ENCODE results near the gene SDF2.
"Not testable (repeated sequence)": the region's sequence is repeated elsewhere in the genome, so short reads cannot be mapped to it uniquely, and the experiment has no call there.

Gene SDF2

DNA sequence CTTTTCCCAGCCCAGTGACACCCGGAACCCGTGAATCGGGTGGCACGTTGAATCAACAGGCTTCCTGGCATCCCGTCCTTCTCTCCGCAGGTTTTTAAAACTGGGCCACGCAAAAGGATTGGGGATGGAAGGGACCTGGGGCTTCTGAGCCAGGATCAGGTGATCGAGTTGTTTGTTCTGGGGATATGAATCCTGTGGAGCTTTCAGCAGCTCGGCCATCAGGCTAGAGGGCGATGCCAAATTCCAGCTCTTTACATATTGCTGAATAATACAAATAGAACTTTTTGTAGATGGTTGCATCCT, 772 bp upstream of the SDF2 start:
- no peak for DNase-seq (ENCODE audit: low read depth)
- TF ChIP-seq, protein P1, sequence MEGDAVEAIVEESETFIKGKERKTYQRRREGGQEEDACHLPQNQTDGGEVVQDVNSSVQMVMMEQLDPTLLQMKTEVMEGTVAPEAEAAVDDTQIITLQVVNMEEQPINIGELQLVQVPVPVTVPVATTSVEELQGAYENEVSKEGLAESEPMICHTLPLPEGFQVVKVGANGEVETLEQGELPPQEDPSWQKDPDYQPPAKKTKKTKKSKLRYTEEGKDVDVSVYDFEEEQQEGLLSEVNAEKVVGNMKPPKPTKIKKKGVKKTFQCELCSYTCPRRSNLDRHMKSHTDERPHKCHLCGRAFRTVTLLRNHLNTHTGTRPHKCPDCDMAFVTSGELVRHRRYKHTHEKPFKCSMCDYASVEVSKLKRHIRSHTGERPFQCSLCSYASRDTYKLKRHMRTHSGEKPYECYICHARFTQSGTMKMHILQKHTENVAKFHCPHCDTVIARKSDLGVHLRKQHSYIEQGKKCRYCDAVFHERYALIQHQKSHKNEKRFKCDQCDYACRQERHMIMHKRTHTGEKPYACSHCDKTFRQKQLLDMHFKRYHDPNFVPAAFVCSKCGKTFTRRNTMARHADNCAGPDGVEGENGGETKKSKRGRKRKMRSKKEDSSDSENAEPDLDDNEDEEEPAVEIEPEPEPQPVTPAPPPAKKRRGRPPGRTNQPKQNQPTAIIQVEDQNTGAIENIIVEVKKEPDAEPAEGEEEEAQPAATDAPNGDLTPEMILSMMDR (conservative IDR thresholded peaks at IDR 0.05; ENCODE audit: low read length): no peak
- H3K4me3 ChIP-seq (ENCODE audit: low read length): peak overlapping the region; percentile 98

DNA sequence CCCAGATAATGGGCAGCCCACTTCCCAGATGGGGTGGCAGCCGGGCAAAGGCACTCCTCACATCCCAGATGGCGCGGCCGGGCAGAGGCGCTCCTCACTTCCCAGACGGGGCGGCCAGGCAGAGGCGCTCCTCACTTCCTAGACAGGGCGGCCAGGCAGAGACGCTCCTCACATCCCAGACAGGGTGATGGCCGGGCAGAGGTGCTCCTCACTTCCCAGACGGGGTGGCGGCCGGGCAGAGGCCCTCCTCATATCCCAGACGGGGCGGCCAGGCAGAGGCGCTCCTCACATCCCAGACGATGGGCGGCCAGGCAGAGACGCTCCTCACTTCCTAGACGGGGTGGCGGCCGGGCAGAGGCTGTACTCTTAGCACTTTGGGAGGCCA, 2.2 kb downstream of the SDF2 start:
- H3K4me3 ChIP-seq (ENCODE audit: low read length); DNase-seq (ENCODE audit: low read depth): not testable (repeated sequence)

DNA sequence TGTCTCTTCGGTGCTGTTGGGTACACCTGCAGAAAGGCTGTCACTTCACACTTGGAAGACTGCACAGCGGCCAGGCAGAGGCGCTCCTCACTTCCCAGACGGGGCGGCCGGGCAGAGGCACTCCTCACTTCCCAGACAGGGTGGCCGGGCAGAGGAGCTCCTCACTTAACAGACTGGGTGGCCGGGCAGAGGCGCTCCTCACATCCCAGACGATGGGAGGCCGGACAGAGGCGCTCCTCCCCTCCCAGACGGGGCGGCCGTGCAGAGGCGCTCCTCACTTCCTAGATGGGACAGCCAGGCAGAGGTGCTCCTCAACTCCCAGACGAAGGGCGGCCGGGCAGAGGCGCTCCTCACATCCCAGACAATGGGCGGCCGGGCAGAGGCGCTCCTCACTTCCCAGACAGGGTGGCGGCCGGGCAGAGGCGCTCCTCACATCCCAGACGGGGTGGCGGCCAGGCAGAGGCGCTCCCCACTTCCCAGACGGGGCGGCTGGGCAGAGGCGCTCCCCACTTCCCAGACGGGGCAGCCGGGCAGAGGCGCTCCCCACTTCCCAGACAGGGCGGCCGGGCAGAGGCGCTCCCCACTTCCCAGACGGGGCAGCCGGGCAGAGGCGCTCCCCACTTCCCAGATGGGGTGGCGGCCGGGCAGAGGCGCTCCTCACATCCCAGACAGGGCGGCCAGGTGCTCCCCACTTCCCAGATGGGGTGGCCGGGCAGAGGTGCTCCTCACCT, 2.8 kb downstream of the SDF2 start:
- H3K4me3 ChIP-seq (ENCODE audit: low read length); DNase-seq (ENCODE audit: low read depth): not testable (repeated sequence)

DNA sequence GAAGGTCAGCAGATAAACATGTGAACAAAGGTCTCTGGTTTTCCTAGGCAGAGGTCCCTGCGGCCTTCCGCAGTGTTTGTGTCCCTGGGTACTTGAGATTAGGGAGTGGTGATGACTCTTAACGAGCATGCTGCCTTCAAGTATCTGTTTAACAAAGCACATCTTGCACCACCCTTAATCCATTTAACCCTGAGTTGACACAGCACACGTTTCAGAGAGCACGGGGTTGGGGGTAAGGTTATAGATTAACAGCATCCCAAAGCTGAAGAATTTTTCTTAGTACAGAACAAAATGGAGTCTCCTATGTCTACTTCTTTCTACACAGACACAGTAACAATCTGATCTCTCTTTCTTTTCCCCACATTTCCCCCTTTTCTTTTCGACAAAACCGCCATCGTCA, 3.4 kb downstream of the SDF2 start:
- not testable (repeated sequence) for H3K4me3 ChIP-seq (ENCODE audit: low read length); DNase-seq (ENCODE audit: low read depth)

DNA sequence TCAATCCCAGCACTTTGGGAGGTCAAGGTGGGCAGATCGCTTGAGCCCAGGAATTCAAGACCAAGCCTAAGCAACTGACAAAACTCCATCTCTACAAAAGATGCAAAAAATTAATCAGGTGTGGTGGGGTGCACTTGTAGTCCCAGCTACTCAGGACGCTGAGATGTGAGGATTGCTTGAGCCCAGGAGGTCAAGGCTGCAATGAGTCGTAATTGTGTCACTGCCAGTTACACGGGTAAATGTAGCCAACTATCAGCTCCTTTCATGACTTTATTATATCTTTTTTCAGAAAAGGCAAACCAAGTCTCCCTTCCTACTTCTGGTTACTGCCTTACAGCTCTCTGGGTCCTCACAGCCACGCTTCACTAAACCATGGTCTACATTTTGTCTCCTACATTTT, 4.0 kb downstream of the SDF2 start:
- DNase-seq (ENCODE audit: low read depth): no peak
- TF ChIP-seq, protein P1 (conservative IDR thresholded peaks at IDR 0.05; ENCODE audit: low read length): no peak
- no peak overlapping the region for H3K4me3 ChIP-seq (ENCODE audit: low read length)

DNA sequence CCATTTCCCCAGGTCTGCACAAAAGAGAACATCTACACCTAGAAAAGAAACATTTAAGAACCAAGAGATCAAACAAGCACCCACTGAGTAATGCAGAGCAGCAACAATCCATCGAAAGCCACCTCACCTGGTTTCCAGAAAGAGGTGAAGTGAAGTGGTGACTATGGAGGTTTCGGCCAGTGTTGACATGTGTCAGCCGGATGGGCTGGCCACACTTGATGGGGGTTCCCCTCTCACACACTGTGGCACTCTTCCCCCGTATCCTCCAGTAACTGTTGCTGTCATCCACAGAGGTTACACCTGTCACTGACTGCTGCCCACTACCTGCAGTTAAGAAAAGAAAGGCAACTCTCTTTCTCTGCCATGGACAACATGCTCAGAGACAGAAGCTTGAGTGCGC, 6.5 kb downstream of the SDF2 start:
- TF ChIP-seq, protein P1 (conservative IDR thresholded peaks at IDR 0.05; ENCODE audit: low read length): no peak
- no peak for DNase-seq (ENCODE audit: low read depth)
- no peak overlapping the region for H3K4me3 ChIP-seq (ENCODE audit: low read length)

DNA sequence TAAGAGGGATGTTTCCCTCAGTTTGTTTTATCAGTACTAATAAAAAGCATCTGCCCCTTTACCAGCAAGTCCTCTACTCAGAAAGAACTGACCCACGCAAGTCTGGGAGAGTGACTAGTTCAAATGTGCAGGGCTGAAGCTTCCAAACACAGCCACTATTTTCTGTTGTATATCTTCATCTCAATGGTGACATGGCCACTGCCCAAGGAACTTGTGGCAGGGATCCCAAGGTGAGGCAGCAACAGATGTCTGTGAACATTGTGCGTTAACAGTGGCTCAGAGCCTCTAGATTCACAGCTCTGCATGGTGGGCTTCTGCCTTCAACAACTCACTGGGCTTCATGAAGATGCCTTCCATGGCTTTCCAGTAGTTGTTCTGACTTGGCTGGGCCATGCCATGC, 13.0 kb downstream of the SDF2 start:
- H3K4me3 ChIP-seq (ENCODE audit: low read length): no peak overlapping the region
- TF ChIP-seq, protein P1 (conservative IDR thresholded peaks at IDR 0.05; ENCODE audit: low read length): no peak
- no peak for DNase-seq (ENCODE audit: low read depth)

DNA sequence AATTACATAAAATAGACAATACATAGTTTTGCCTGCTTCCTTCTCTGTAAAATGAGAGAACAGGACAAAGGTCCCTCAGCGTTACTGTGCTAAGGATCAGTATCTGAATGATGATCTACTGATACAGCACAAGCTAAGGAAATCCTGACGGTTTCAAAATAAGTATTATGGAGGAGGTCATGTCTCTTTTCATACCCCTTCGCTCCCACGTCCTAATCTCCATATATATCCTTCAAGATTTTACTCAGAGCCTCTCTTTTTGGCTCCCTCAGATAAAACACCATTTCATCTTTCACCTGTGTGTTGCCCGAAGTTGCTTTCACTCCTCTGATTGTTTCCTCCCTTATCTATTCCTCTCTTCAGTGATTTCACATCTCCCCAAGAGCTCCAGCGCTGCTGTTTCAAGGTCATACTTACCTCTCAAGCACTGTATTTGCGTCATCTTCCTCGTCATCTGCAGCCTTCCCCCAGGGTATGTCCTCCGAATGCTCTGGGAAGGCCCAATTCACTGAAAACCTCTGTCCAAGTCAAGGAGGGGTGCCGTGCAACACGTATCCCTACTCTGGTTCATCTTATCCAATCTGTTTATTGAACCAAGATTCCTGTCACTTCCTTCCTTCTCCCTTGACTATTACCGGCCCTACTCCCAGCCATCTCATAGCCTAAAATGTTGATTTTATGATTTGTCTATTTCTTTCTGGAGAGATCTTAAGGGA, 15.5 kb downstream of the SDF2 start:
- DNase-seq (ENCODE audit: low read depth): no peak
- TF ChIP-seq, protein P1 (conservative IDR thresholded peaks at IDR 0.05; ENCODE audit: low read length): no peak
- no peak overlapping the region for H3K4me3 ChIP-seq (ENCODE audit: low read length)

DNA sequence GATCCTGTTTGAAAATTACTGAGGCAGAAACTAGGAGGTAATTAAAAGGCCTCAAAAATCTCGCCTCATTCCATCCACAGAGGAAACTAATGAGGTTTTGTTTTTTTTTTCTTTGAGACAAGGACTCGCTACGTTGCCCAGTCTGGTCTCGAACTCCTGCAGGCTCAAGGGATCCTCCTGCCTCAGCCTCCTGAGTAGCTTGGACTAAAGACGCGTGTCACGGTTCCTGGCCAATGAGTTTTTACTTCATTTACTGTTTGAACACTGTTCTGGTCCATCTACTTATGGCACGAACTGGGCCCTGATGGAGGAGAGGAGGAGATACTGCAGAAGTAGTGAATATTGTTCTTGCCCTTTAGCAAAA, 16.1 kb downstream of the SDF2 start:
- no peak for DNase-seq (ENCODE audit: low read depth)
- TF ChIP-seq, protein P1 (conservative IDR thresholded peaks at IDR 0.05; ENCODE audit: low read length): no peak

More for the DNA sequence above, 16.1 kb downstream of the SDF2 start:
- peak overlapping the region; percentile 75 for H3K4me3 ChIP-seq (ENCODE audit: low read length)
